ENCODE results near the gene RPL6.

Gene RPL6

DNA sequence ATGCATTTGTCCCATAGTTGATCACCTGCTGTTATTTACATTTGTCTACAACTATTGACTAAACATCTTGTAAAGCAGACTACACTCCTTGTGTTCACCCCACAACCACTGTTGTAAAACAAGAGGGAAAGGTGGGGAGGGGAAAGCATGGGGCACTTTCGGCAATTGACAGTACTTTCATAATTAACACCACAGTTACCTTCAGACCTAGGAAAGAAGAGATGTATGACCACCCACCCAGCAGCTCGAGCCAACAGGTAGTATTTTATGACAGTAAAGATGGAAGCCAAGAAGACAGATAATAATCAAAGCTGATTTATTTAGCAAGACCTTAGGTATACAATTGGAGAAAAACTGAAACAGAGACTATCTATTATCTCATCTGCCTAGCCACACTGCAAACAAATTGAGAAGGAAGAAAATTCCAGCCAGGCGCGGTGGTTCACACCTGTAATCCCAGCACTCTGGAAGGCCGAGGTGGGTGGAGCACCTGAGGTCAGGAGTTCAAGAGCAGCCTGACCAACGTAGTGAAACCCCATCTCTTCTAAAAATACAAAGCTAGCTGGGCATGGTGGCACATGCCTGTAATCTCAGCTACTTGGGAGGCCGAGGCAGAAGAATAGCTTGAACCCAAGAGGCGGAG, 38.4 kb downstream of the RPL6 start:
- DNase-seq, result no peak

- DNase-seq, result no peak
Measured at GRCh38 chr12:112370199-112370598, 39.2 kb downstream of the RPL6 start.

GRCh38 chr12:112368856-112369255, 40.5 kb downstream of the RPL6 start:
- no peak for DNase-seq

DNA sequence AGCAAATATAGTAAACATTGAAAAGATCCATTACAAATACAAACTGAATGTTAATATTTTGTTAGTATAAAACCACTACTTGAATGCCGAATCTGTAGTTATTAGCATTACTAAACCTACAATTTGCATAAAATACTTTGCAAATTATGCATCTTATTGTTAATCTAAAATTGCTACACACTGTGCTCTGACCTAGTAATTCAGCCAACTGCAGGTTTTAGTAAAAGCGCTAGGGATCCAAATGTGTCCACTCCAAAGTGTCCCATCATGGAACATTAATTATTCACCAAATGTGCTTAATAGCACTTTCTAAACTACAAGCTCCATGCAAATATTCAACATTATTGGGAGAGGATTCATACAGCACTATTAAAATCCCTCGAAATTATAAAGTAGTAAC, 41.4 kb downstream of the RPL6 start:
- no peak for DNase-seq

- no peak for DNase-seq
Measured at GRCh38 chr12:112362310-112362709, 47.1 kb downstream of the RPL6 start.

DNA sequence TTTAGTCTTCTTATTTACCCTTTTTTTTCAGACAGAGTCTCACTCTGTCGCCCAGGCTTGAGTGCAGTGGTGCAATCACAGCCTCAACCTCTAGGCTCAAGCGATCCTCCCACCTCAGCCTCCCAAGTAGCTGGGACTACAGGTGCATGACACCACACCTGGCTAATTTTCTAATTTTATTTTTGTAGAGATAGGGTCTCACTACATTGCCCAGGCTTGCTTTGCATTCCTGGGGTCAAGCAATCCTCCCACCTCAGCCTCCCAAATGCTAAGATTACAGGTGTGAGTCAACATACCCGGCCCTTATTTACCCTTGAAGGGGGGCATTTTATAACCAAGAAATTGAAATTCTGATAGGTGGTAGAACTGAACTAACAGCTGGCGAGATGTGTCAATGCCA, 48.1 kb downstream of the RPL6 start:
- no peak for DNase-seq

DNA sequence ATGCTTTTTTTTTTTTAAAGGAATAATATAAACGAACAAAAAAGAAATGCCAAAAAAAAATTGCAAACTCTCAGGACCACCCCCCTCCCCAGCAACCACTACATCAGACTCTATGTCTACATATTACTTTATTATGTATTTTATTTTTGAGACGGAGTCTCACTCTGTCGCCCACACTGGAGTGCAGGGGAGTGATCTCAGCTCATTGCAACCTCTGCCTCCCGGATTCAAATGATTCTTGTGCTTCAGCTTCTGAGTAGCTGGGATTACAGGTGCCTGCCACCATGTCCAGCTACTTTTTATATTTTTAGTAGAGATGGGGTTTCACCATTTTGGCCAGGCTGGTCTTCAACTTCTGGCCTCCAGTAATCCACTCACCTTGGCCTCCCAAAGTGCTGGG, 50.1 kb downstream of the RPL6 start:
- no peak for DNase-seq

DNA sequence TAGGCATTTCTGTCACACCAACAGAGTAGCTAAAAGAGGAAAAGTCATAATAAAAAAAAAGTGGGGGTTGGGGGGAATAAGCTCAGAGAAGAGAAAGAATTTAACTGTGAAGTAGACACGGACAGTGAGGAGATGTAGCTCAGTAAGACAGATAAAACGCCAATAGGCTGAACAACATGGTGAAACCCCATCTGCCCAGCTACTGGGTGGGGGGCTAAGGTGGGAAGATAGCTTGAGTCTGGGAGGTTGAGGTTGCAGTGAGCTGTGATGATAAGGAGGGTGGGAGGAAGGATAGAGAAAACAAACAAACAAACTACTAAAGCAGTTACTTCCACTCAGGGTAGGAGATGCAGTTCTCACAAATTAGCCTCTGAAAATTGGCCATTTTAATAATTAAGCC, 52.2 kb downstream of the RPL6 start:
- DNase-seq, result no peak
